NCI-H2107 treated with DMSO at 0.1 percent for 48 hours (cell line): ENCODE data around the gene NCOR1.
"Not testable (repeated sequence)": the region's sequence is repeated elsewhere in the genome, so short reads cannot be mapped to it uniquely, and the experiment has no call there.

Source experiments
- DNase-seq: peaks from one replicate; lab custom pipeline; 2025; ENCODE audit not compliant: unreplicated experiment; lab: John Stamatoyannopoulos, UW

Gene NCOR1

DNA sequence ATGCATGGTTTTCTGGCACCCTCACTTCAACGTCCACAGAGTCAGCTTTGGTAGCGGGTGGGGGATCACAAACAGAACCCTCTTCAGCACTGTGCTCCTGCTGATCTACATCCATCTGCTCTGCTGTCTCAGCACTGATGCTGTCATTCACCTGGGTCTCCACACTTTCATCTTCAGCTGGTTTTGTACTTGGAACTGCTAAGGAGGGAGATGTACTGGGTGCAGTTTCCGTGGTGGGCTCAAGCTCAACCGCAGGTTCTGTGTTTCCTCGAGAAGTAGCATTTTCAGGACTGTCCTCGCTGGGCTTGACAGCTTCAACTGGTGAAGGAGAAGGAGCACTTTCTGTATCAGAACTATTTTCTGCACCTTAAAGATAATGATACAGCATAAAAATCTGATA, 113.9 kb downstream of the NCOR1 start:
- DNase-seq: no peak

DNA sequence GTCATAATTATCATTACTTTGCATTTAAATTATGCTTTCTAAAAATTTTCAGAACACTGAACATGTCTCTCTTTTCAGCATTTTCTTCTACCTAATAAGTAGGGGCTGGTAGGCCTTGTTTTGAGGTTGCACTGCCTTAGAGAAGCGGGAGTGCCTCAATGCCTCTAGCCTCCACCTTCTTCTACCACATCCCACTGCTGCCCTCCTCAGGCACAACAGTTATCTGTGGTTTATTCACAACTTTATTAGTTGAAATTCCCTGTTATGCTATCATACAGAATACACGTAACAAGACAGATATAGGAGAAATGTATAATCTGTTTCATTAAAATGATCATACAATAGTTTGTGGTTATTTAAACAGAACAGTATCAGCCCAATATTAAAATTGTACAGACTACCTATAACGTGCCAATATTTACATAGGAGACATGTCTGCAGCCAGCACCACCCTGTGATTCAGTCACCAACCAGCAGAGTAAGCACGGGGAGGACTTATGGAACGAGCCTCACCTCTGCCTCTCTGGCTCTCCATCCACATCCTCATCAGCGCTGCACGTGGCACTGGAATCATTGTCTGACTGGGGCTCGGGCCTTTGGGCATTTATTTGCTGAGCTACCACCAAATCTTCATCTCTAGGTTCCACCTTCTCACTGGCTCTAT, 114.5 kb downstream of the NCOR1 start:
- DNase-seq: no peak

DNA sequence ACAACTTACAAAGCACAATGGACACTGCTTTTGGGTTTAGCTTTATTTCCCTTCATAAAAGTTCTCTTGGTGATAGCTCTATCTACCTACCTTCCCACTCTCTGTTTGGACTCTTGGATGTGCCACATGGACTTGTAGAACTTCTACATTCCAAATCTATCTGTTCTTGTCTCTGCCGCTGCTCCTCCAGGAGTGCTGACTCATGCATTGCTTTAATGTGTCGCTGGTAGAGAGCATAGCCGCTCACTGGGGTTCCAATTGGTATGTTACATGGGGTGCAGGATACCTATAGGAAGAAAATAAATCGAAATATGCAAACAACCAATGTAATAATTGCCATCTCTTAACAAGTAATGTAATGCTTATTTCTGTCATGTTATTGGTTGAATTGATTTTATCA, 123.6 kb downstream of the NCOR1 start:
- DNase-seq: no peak

DNA sequence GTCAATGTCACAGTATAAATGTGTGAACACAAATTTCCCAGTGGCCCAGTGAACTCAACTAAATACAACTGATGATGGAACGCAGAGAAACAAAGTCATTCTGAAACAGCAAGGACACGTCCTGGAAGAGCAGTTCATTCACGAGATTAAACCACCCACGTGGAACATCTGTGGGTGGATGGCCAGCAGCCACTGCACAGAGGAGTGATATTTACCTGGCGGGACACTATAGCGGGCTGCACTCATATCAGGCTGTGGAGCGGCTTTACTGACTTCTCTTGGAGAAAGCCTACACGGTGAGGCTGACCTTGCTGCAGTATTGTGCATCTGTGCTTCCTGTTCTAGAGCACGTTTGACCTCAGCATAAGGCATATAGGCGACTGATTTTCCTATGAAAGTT, 128.4 kb downstream of the NCOR1 start:
- no peak for DNase-seq

GRCh38 chr17:16085066-16085699, 130.2 kb downstream of the NCOR1 start:
- DNase-seq: no peak

DNA sequence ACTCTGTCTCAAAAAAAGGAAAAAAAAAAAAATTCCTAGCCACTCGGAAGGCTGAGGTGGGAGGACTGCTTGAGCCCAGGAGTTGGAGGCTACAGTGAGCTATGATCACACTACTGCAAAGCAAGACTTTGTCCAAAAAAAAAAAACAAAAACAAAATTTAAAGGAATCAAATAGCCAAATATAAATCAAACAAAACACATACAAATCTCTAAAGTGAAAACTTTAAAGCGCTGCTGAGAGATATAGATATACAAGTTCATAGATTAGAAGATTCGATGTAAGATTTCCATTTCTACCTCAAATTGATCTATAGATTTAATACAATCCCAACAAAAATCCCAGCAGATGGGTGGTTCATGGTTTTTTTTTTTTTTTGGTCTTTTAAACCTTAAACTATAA, 132.1 kb downstream of the NCOR1 start:
- no peak for DNase-seq

DNA sequence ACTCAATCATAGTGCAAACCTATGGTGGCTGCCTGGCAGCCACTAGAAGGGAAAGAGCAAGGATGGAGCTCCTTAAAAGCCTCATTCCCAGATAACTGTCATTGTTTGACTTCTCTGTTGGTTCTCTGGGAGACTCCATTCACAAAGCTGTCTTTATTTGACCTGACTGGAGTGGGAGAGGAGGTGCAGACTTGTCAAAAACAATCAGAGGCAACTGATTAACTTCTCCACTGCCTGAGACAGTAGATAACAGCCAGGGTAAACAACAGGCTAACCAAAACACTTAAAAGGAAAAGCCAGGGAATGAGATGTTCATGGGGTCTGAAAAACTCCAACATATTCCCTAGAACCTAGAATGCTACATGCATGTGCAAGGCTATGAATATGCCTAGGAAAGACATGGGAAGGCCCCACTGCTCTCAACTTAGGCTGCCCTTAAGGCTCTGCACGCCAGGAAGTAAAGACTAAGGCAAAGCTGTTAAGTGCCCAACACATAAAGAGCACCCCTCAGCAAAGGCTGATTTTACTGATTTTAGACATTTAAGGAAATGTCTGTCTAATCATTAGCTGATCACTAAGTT, 133.7 kb downstream of the NCOR1 start:
- DNase-seq: no peak

DNA sequence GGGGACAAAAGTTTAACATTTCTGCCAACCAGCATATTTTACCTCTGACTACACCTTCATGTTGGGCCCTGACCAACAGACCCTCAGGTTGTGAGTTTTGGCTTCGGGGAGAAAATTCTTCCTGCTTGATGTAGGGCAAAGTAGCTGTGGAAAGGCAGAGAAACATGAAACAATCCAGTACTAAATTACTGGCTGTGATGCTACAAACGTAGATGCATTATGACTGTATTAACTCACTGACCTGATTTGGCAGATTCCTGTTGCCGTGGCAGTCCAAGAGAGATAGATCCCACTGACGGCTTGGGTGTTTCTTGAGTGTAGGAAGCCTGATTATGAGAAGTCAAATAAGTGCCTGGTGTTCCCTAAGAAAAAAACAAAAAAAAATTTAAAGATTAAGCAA, 135.0 kb downstream of the NCOR1 start:
- no peak for DNase-seq

DNA sequence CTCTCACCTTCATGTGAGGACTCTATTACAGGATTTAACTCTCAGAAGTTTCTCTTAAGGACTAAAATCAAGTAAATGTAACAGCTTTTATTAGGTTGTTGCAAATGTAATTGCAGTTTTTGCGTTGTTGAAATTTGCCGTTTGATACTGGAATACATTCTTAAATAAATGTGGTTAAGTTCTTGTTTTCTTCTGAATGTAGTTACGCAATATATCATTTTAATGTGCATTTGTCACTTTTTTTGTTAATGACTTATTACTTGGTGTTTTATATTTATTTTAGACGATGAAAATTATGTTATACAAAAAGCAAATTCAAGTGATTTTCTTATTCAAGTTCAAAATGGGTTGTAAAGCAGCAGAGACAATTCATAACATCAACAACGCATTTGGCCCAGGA, 139.4 kb downstream of the NCOR1 start:
- no peak for DNase-seq

DNA sequence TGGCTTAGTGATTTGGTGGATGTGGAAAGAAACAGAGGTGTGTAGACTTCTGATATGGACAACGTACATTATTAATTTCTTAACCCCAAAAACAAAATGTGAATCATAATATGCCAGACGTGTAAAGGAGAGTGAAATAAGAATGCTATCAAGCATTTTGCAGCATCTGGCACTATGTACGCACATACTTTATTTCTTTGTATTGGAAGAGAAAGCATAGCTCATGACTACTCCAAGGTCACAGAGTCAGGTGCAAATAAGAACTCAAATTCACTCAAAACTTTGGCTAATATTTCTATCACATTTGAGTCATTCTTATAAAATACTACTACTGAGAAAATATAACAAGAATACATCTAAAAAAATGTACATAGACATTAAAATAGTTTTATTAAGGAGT, 140.9 kb downstream of the NCOR1 start:
- DNase-seq: no peak

DNA sequence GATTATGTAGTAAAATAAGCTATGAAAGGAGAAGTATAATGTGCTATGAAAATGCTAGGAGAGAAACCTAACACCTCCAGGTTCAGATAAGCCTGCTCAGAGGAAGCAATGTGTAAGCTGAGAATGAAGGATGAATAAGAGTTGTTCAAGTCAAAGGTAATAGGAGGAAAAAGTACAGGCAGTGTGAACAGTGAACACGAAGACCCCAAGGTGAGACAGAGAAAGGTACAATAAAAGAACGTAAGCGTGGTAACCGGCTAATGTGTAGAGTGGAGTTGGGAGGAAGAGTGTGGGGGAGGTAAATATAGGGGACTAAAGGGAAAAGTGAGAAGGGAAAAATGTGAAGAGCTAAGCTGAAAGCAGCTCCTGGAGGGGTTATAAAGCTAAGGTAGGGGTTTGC, 141.5 kb downstream of the NCOR1 start:
- DNase-seq: no peak

DNA sequence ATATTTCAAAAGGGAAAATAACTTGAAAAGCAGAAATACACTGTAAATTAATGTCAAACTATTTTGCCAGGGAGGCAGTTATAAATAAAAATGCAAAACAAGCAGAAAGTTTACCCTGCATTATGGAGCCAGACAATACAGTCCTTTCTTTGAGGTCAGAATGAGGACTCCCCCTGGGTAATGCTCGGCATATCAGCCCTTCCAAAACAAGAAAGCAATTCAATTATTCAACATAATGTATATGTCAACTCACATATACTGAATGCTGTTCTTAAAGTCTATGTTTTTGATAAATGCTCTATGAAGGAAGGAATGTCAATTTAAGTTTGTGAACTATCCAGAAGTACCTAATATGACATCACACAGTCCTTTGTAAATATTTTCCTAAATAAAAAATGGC, 143.3 kb downstream of the NCOR1 start:
- DNase-seq: no peak

- no peak for DNase-seq
Observed at GRCh38 chr17:16068323-16068722, 147.0 kb downstream of the NCOR1 start.

DNA sequence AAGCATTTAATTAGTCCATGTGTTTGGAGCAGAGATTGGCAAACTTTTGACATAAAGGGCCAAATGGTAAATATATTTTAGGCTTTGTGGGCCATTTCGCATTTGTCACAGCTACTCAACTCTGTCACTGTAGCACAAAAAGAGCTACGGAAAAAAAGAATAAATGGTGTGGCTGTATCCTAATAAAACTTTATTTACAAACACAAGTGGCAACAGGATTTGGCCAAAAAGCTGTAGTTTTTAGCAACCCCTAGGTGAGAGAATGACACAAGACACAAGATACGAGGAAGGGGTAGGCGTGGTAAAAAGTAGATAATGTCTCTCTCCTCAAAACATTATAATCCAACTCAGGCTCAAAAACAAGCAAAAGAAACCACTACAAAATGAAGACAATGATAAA, 149.2 kb downstream of the NCOR1 start:
- no peak for DNase-seq

DNA sequence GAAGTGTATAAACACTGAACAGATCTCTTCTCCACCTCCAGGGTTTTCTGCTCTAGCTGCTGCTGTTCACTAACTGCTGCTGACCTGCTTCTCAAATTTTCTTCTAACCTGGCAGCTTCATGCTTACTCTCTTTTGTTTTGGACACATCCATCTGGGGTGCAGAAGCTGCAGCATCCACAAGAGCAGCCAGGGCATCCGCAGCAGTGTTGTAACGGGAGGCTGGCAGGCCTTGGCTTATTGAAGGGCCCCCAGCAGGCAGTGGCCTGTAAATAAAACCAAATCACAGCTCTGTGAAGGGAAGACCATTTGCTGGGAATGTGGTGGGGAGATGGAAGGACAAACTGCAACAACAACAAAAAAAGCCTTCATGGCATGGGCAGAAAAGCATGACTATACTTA, 153.7 kb downstream of the NCOR1 start:
- no peak for DNase-seq

DNA sequence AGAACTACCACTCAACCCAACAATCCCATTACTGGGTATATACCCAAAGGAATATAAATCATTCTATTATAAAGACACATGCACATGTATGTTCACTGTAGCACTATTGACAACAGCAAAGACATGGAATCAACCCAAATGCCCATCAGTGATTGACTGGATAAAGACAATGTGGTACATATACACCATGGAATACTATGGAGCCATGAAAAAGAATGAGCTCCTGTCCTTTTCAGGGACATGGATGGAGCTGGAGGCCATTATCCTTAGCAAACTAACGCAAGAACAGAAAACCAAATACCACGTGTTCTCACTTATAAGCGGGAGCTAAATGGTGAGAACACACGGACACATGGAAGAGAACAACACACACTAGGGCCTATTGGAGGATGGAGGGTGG, 160.2 kb downstream of the NCOR1 start:
- DNase-seq: not testable (repeated sequence)

GRCh38 chr17:16052486-16052885, 162.8 kb downstream of the NCOR1 start:
- no peak for DNase-seq

GRCh38 chr17:16050844-16051243, 164.5 kb downstream of the NCOR1 start:
- DNase-seq: no peak

DNA sequence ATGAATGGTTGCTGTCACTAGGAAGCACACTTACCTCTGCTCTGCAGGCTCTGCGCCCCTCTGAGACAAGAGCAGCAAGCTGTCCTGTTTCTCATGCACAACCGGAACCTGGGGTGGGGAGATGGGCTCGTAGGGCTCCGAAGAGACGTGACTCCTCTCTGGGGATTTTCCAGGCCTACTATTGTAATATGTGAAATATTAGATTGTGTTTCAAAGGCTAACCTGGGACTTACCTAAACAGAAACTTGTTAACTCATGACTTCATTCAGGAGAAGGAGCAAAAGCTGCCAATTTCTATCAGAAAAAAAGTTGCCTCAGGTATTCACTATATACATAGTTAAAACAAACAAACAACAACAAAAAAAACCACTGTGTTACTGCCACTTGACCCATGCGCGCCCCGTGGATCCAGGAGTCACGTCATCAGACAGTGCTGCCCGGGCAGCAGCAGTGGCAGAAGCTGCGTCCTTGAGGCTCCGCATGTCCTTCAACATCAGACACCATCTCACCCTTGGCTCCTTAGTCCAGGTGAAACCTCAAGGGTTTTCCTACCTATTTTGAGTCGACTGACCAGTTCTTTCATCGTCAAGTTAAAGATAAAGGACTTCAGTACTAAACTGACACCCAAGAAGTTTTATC, 166.4 kb downstream of the NCOR1 start:
- DNase-seq: no peak

GRCh38 chr17:16046966-16047365, 168.4 kb downstream of the NCOR1 start:
- no peak for DNase-seq

GRCh38 chr17:16044487-16044886, 170.8 kb downstream of the NCOR1 start:
- DNase-seq: no peak

- DNase-seq: no peak
Observed at GRCh38 chr17:16040710-16041251, 174.6 kb downstream of the NCOR1 start.
